OCI-LY1 (cell line): ENCODE data around the gene CTDSPL.

Experiments used
- H2AFZ ChIP-seq: fragments of 200-600 bp; sonication (generic), shearing (Covaris generic); 2 replicates; pipeline ENCODE4 v1.6.0; 2014; ENCODE audit warnings: antibody characterized with exemption, mild to moderate bottlenecking, low read length
- H3F3A ChIP-seq: fragments of 200-600 bp; sonication (generic), shearing (Covaris generic); 2 replicates; pipeline ENCODE4 v1.6.0; 2014; ENCODE audit warnings: mild to moderate bottlenecking, antibody characterized with exemption, low read length, moderate library complexity; ENCODE audit not compliant: insufficient read depth
- H3K27ac ChIP-seq: fragments of 200-600 bp; sonication (generic); 2 replicates; pipeline ENCODE4 v1.5.1; 2014; ENCODE audit warnings: low read length, mixed run types, mild to moderate bottlenecking, low read depth; ENCODE audit not compliant: poor library complexity, severe bottlenecking
- H3K27me3 ChIP-seq: fragments of 200-600 bp; sonication (generic); 2 replicates; pipeline ENCODE4 v1.6.0; 2014; ENCODE audit warnings: antibody characterized with exemption, mild to moderate bottlenecking, low read length, moderate library complexity; ENCODE audit not compliant: insufficient read depth
- H3K36me3 ChIP-seq: fragments of 200-600 bp; sonication (generic); 2 replicates; pipeline ENCODE4 v1.6.1; 2014; ENCODE audit warnings: mild to moderate bottlenecking, antibody characterized with exemption, low read length, moderate library complexity, mixed read lengths; ENCODE audit not compliant: insufficient read depth
- H3K4me1 ChIP-seq: fragments of 200-600 bp; sonication (generic); 2 replicates; pipeline ENCODE4 v1.5.1; 2014; ENCODE audit warnings: mild to moderate bottlenecking, low read length, moderate library complexity; ENCODE audit not compliant: insufficient read depth, severe bottlenecking
- H3K4me2 ChIP-seq: fragments of 200-600 bp; sonication (generic), shearing (Covaris generic); 2 replicates; pipeline ENCODE4 v1.6.1; 2014; ENCODE audit warnings: low read length
- H3K4me3 ChIP-seq: fragments of 200-600 bp; sonication (generic); 2 replicates; pipeline ENCODE4 v1.5.1; 2014; ENCODE audit warnings: low read length, low read depth, mild to moderate bottlenecking, mixed read lengths; ENCODE audit not compliant: poor library complexity, severe bottlenecking
- H3K79me2 ChIP-seq: fragments of 200-600 bp; shearing (Covaris generic); 2 replicates; pipeline ENCODE4 v1.6.1; 2016; ENCODE audit warnings: mixed run types, low read length, mixed read lengths; ENCODE audit not compliant: insufficient read depth
- H3K9ac ChIP-seq: fragments of 200-600 bp; sonication (generic), shearing (Covaris generic); 2 replicates; pipeline ENCODE4 v1.6.1; 2014; ENCODE audit warnings: mild to moderate bottlenecking, low read length, mixed read lengths
- H3K9me2 ChIP-seq: fragments of 200-600 bp; sonication (generic), shearing (Covaris generic); 2 replicates; pipeline ENCODE4 v1.6.1; 2014; ENCODE audit warnings: low read depth, mild to moderate bottlenecking, low read length, mixed read lengths
- H3K9me3 ChIP-seq: fragments of 200-600 bp; shearing (Covaris generic); 2 replicates; pipeline ENCODE4 v1.6.1; 2014; ENCODE audit warnings: low read length, mixed read lengths
- H4K20me1 ChIP-seq: fragments of 200-600 bp; sonication (generic), shearing (Covaris generic); 2 replicates; pipeline ENCODE4 v1.6.0; 2016; ENCODE audit warnings: mild to moderate bottlenecking, low read length; ENCODE audit not compliant: insufficient read depth
- EZH2 ChIP-seq: fragments of 200-600 bp; sonication (generic), shearing (Covaris generic); IDR thresholded peaks from 2 replicates; pipeline ENCODE4 v1.8.0; 2017; ENCODE audit warnings: borderline replicate concordance, mixed run types, mild to moderate bottlenecking, antibody characterized with exemption, low read length, moderate library complexity, mixed read lengths
- TF ChIP-seq, protein P1 (sequence below): fragments of 200-600 bp; sonication (generic), shearing (Covaris generic); IDR thresholded peaks from 2 replicates; pipeline ENCODE4 v1.5.1; 2017; ENCODE audit warnings: mild to moderate bottlenecking, antibody characterized with exemption, low read length, moderate library complexity, mixed read lengths

Gene CTDSPL

DNA sequence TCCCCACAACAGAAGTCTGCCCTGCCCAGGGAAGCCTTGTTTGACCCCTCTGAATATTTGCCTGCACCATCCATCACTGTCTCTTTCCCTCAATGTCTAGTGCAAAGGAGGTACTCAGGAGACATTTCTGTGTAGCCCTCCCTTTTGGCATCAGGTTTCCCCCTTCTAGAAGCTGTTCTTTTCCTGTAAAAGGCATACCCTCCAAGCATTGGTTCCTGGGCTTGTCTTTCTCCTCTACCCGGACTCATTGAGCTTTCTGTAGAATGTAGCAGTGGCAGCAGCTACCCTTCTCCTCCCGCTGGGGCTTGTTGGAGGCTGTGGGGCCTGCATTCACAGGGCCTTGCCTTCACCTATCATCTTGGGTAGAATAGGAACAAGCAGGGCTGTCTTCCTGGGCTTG, 63.5 kb downstream of the CTDSPL start:
- Histone ChIP-seq H3K4me1 (peaks cover 2% of the 10 kb centered on the region), H2AFZ (no peak overlapping the region)

DNA sequence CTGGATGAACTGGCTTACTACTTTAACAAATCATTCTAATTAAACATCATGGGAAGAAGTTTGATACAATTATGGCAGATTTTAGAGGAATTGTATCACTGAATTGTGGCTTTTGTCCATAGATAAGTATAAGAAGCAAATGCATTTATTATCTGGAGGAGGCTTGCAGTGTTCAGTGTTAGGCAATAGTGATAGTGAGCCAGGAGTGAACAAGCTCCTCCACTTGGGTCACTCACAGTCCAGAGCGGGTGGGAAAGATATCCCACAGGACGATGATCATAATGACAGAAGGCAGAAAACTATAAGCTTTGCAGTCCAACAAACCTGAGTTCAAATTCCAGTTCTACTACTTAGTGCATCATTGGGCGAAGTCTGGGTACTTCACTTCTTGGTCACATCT, 64.9 kb downstream of the CTDSPL start:
- TF ChIP-seq EZH2, result no peak
- TF ChIP-seq, protein P1, sequence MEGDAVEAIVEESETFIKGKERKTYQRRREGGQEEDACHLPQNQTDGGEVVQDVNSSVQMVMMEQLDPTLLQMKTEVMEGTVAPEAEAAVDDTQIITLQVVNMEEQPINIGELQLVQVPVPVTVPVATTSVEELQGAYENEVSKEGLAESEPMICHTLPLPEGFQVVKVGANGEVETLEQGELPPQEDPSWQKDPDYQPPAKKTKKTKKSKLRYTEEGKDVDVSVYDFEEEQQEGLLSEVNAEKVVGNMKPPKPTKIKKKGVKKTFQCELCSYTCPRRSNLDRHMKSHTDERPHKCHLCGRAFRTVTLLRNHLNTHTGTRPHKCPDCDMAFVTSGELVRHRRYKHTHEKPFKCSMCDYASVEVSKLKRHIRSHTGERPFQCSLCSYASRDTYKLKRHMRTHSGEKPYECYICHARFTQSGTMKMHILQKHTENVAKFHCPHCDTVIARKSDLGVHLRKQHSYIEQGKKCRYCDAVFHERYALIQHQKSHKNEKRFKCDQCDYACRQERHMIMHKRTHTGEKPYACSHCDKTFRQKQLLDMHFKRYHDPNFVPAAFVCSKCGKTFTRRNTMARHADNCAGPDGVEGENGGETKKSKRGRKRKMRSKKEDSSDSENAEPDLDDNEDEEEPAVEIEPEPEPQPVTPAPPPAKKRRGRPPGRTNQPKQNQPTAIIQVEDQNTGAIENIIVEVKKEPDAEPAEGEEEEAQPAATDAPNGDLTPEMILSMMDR, result no peak
- H3K4me1 ChIP-seq, result peaks cover 10% of the 10 kb centered on the region
- H3K36me3 ChIP-seq, result no peaks in the 10 kb centered on the region; the same call in 1 of the 2 replicates
- H3F3A ChIP-seq, result no peaks in the 10 kb centered on the region
- H4K20me1 ChIP-seq, result no peaks in the 10 kb centered on the region
- no peak overlapping the region for H2AFZ ChIP-seq
- H3K27ac ChIP-seq, result no peak overlapping the region
- no peaks in the 10 kb centered on the region for H3K9me2 ChIP-seq
- no peaks in the 10 kb centered on the region for H3K27me3 ChIP-seq
- H3K9ac ChIP-seq, result no peak overlapping the region
- 0 out of 2 replicates have a peak, but pooled peaks cover 2% of the 10 kb centered on the region for H3K9me3 ChIP-seq
- no peaks in the 10 kb centered on the region for H3K79me2 ChIP-seq
- no peak overlapping the region for H3K4me2 ChIP-seq
- no peak overlapping the region for H3K4me3 ChIP-seq

More for the DNA sequence above, 63.5 kb downstream of the CTDSPL start:
- H3F3A ChIP-seq, result no peaks in the 10 kb centered on the region
- no peak overlapping the region for H3K27ac ChIP-seq
- H3K9me3 ChIP-seq, result 0 out of 2 replicates have a peak, but pooled peaks cover 2% of the 10 kb centered on the region
- no peaks in the 10 kb centered on the region for H3K27me3 ChIP-seq
- no peak overlapping the region for H3K9ac ChIP-seq
- no peaks in the 10 kb centered on the region for H3K79me2 ChIP-seq
- H3K36me3 ChIP-seq, result no peaks in the 10 kb centered on the region; the same call in 1 of the 2 replicates
- H3K9me2 ChIP-seq, result no peaks in the 10 kb centered on the region
- H3K4me2 ChIP-seq, result no peak overlapping the region
- H3K4me3 ChIP-seq, result no peak overlapping the region
- H4K20me1 ChIP-seq, result no peaks in the 10 kb centered on the region
- TF ChIP-seq, protein P1, result no peak
- no peak for TF ChIP-seq EZH2

DNA sequence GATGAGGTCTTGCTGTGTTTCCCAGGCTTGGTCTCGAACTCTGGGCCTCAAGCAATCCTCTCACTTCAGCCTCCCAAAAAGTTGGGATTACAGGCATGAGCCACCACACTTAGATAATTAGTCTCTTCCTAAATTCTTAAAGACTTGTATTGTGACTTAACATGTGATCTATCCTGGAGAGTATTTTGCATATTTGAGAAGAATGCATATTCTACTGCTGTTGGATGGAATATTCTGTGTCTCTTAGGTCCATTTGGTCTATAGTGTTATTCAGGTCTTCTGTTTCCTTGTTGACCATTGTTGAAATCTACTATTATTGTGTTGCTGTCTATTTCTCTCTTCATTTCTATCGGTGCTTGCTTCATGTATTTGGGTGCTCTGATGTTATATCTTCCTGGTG, 68.8 kb downstream of the CTDSPL start:
- Histone ChIP-seq H3K27ac (no peak overlapping the region), H3K27me3 (no peaks in the 10 kb centered on the region), H3K79me2 (no peaks in the 10 kb centered on the region)

DNA sequence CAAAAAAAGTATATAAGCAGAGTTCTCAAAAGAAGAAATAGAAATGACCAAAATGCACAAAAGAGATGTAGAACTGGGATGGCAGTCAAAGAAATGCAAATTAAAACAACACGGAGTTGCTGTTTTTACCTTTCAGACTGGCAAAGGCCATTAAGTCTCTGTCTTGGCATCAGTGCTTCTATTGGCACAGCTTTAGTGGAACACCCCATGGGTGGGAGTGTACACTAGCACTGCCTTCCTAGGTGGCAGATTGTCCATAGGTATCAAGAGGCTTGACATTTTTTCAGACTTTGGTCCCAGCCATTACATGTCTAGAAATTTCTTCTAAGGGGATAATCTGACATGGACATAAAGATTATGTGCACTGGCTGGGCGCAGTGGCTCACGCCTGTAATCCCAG, 70.8 kb downstream of the CTDSPL start:
- no peak for TF ChIP-seq EZH2
- TF ChIP-seq, protein P1, result no peak
- Histone ChIP-seq H3K9me2 (no peaks in the 10 kb centered on the region), H3K9me3 (0 out of 2 replicates have a peak, but pooled peaks cover 2% of the 10 kb centered on the region), H3F3A (no peaks in the 10 kb centered on the region), H3K36me3 (no peaks in the 10 kb centered on the region; the same call in 1 of the 2 replicates), H2AFZ (no peak overlapping the region), H3K27me3 (no peaks in the 10 kb centered on the region), H3K4me2 (no peak overlapping the region), H3K4me1 (peaks cover 10% of the 10 kb centered on the region), H3K27ac (no peak overlapping the region), H3K79me2 (no peaks in the 10 kb centered on the region), H4K20me1 (no peaks in the 10 kb centered on the region), H3K9ac (no peak overlapping the region), H3K4me3 (no peak overlapping the region)

More for the DNA sequence above, 68.8 kb downstream of the CTDSPL start:
- no peak for TF ChIP-seq EZH2
- Histone ChIP-seq H3K36me3 (no peaks in the 10 kb centered on the region; the same call in 1 of the 2 replicates), H3F3A (no peaks in the 10 kb centered on the region), H3K9ac (no peak overlapping the region), H3K4me1 (peaks cover 10% of the 10 kb centered on the region), H3K9me3 (0 out of 2 replicates have a peak, but pooled peaks cover 2% of the 10 kb centered on the region), H3K9me2 (no peaks in the 10 kb centered on the region), H2AFZ (no peak overlapping the region), H4K20me1 (no peaks in the 10 kb centered on the region), H3K4me2 (no peak overlapping the region), H3K4me3 (no peak overlapping the region)
